ENCODE data around the gene TMEM131L. TPM values are rescaled to one million over a fixed set of nuclear protein-coding genes. Genes with fewer than 3 reads are reported as not detected.

Gene TMEM131L
- total and polyA plus RNA-seq, 4 donors, result 4.9 to 41.3 (median 12.9) TPM

DNA sequence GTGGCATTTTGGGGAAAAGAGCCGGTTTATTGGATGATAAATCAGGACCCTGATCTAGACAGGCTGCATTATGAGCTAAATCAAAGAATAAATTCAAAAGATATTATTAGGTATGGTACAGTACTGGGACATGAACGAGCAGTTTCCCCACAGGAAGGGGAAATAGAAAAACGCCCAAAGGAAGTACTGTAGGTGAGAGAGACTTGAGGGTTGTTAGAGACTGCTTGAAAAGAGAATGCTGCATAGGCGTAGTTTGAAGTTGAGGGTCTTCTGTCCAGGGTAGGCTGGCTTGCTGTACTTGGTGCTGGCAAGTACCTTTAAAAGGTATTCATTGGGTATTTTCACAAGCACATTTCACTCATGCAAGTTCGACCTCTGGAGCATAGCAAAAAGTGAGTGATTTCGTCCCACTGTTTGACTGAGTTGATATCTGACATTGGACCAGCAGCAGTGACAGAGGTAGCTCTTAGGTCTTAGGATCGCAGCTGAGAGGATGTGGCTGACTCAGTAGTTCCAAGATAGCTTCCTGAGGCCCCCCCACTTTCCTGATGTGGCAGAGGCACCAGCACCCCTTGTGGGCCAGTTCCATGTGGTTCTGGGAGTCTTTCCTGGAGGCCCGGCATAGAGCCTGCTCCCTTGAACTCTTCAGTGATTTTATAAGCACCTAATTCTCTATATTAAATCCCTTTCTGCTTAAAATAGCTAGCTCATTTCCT lies 64.3 kb downstream of the TMEM131L start:
- peak overlapping the region; percentile 43 to 87 for H3K27ac ChIP-seq (ENCODE audit: low read depth in 1 of 2, low read length in 2 of 2)
- TF ChIP-seq SP1 (IDR thresholded peaks at IDR 0.05) (no peak), NR2F2 (IDR thresholded peaks at IDR 0.05) (no peak), TAF1 (conservative IDR thresholded peaks at IDR 0.05) (no peak), HNF4G (IDR thresholded peaks at IDR 0.05) (no peak), HNF4A (conservative IDR thresholded peaks at IDR 0.05) (no peak), FOXA1 (IDR thresholded peaks at IDR 0.05) (no peak), RXRA (IDR thresholded peaks at IDR 0.05) (no peak), YY1 (IDR thresholded peaks at IDR 0.05) (no peak), GABPA (IDR thresholded peaks at IDR 0.05 in 1 of 2, conservative IDR thresholded peaks at IDR 0.05 in 1 of 2) (no peak), RAD21 (IDR thresholded peaks at IDR 0.05) (no peak)
- TF ChIP-seq, protein P1, sequence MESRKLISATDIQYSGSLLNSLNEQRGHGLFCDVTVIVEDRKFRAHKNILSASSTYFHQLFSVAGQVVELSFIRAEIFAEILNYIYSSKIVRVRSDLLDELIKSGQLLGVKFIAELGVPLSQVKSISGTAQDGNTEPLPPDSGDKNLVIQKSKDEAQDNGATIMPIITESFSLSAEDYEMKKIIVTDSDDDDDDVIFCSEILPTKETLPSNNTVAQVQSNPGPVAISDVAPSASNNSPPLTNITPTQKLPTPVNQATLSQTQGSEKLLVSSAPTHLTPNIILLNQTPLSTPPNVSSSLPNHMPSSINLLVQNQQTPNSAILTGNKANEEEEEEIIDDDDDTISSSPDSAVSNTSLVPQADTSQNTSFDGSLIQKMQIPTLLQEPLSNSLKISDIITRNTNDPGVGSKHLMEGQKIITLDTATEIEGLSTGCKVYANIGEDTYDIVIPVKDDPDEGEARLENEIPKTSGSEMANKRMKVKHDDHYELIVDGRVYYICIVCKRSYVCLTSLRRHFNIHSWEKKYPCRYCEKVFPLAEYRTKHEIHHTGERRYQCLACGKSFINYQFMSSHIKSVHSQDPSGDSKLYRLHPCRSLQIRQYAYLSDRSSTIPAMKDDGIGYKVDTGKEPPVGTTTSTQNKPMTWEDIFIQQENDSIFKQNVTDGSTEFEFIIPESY (IDR thresholded peaks at IDR 0.05), result no peak
- TF ChIP-seq, protein P2, sequence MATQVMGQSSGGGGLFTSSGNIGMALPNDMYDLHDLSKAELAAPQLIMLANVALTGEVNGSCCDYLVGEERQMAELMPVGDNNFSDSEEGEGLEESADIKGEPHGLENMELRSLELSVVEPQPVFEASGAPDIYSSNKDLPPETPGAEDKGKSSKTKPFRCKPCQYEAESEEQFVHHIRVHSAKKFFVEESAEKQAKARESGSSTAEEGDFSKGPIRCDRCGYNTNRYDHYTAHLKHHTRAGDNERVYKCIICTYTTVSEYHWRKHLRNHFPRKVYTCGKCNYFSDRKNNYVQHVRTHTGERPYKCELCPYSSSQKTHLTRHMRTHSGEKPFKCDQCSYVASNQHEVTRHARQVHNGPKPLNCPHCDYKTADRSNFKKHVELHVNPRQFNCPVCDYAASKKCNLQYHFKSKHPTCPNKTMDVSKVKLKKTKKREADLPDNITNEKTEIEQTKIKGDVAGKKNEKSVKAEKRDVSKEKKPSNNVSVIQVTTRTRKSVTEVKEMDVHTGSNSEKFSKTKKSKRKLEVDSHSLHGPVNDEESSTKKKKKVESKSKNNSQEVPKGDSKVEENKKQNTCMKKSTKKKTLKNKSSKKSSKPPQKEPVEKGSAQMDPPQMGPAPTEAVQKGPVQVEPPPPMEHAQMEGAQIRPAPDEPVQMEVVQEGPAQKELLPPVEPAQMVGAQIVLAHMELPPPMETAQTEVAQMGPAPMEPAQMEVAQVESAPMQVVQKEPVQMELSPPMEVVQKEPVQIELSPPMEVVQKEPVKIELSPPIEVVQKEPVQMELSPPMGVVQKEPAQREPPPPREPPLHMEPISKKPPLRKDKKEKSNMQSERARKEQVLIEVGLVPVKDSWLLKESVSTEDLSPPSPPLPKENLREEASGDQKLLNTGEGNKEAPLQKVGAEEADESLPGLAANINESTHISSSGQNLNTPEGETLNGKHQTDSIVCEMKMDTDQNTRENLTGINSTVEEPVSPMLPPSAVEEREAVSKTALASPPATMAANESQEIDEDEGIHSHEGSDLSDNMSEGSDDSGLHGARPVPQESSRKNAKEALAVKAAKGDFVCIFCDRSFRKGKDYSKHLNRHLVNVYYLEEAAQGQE (IDR thresholded peaks at IDR 0.05), result no peak
- TF ChIP-seq, protein P3, sequence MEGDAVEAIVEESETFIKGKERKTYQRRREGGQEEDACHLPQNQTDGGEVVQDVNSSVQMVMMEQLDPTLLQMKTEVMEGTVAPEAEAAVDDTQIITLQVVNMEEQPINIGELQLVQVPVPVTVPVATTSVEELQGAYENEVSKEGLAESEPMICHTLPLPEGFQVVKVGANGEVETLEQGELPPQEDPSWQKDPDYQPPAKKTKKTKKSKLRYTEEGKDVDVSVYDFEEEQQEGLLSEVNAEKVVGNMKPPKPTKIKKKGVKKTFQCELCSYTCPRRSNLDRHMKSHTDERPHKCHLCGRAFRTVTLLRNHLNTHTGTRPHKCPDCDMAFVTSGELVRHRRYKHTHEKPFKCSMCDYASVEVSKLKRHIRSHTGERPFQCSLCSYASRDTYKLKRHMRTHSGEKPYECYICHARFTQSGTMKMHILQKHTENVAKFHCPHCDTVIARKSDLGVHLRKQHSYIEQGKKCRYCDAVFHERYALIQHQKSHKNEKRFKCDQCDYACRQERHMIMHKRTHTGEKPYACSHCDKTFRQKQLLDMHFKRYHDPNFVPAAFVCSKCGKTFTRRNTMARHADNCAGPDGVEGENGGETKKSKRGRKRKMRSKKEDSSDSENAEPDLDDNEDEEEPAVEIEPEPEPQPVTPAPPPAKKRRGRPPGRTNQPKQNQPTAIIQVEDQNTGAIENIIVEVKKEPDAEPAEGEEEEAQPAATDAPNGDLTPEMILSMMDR (IDR thresholded peaks at IDR 0.05; ENCODE audit: low read depth, low read length, missing input control), result no peak
- TF ChIP-seq, protein P4, sequence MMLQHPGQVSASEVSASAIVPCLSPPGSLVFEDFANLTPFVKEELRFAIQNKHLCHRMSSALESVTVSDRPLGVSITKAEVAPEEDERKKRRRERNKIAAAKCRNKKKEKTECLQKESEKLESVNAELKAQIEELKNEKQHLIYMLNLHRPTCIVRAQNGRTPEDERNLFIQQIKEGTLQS (IDR thresholded peaks at IDR 0.05), result no peak
- H3K4me3 ChIP-seq (ENCODE audit: low read depth in 1 of 3, low read length in 3 of 3), result no peak overlapping the region
- no peaks in the 10 kb centered on the region for H3K27me3 ChIP-seq (ENCODE audit: control insufficient read depth in 4 of 4, insufficient read depth in 4 of 4, low read length in 3 of 4)
- no peaks in the 10 kb centered on the region for H3K36me3 ChIP-seq (ENCODE audit: control insufficient read depth in 4 of 4, insufficient read depth in 3 of 4, low read depth in 1 of 4, low read length in 3 of 4)
- WGBS, result 55% methylated on average over 8 of the region's 8 CpGs
- no peaks in the 10 kb centered on the region for H3K9me3 ChIP-seq (ENCODE audit: control insufficient read depth in 4 of 4, low read length in 3 of 4)
- peaks cover 12 to 61% (median 53%) of the 10 kb centered on the region in 4 donors for H3K4me1 ChIP-seq (ENCODE audit: control insufficient read depth in 4 of 4, insufficient read depth in 4 of 4, low read length in 3 of 4)
- H3K9ac ChIP-seq (ENCODE audit: low read depth in 1 of 2, low read length in 2 of 2), result peak overlapping the region in 1 of 2 donors; percentile 66
- no peak for DNase-seq (ENCODE audit: low spot score)

DNA sequence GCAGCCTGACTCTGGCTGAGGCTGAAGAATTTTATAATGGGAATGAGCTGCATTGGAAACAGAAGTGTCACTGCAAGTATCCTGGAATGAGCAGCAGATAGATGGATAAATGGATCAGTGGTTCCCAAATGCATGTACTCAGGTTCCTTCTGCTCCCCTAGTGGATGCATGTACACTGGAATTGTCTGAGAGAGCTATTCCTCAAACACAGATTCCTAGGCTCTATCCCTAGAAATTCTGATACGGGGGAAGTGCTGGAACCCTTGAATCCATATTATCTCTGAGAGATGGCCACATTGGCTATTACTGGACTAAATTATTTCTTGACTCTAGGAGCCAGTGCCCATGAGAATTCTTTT lies 64.8 kb downstream of the TMEM131L start:
- TF ChIP-seq FOXA1 (IDR thresholded peaks at IDR 0.05), result no peak
- TF ChIP-seq, protein P3 (IDR thresholded peaks at IDR 0.05; ENCODE audit: low read depth, low read length, missing input control), result peak; percentile 21
- TF ChIP-seq, protein P2 (IDR thresholded peaks at IDR 0.05), result no peak
- Histone ChIP-seq H3K9me3 (ENCODE audit: control insufficient read depth in 4 of 4, low read length in 3 of 4) (no peaks in the 10 kb centered on the region), H3K27me3 (ENCODE audit: control insufficient read depth in 4 of 4, insufficient read depth in 4 of 4, low read length in 3 of 4) (no peaks in the 10 kb centered on the region), H3K27ac (ENCODE audit: low read depth in 1 of 2, low read length in 2 of 2) (peak overlapping the region; percentile 43 to 87), H3K4me3 (ENCODE audit: low read depth in 1 of 3, low read length in 3 of 3) (no peak overlapping the region), H3K36me3 (ENCODE audit: control insufficient read depth in 4 of 4, insufficient read depth in 3 of 4, low read depth in 1 of 4, low read length in 3 of 4) (no peaks in the 10 kb centered on the region), H3K9ac (ENCODE audit: low read depth in 1 of 2, low read length in 2 of 2) (no peak overlapping the region), H3K4me1 (ENCODE audit: control insufficient read depth in 4 of 4, insufficient read depth in 4 of 4, low read length in 3 of 4) (peaks cover 12 to 61% (median 56%) of the 10 kb centered on the region in 4 donors)
- no peak for DNase-seq (ENCODE audit: low spot score)
- 88% methylated on average over 1 of the region's 1 CpG for WGBS
